ENCODE data around the gene SMIM15.

SMIM15 gene

DNA sequence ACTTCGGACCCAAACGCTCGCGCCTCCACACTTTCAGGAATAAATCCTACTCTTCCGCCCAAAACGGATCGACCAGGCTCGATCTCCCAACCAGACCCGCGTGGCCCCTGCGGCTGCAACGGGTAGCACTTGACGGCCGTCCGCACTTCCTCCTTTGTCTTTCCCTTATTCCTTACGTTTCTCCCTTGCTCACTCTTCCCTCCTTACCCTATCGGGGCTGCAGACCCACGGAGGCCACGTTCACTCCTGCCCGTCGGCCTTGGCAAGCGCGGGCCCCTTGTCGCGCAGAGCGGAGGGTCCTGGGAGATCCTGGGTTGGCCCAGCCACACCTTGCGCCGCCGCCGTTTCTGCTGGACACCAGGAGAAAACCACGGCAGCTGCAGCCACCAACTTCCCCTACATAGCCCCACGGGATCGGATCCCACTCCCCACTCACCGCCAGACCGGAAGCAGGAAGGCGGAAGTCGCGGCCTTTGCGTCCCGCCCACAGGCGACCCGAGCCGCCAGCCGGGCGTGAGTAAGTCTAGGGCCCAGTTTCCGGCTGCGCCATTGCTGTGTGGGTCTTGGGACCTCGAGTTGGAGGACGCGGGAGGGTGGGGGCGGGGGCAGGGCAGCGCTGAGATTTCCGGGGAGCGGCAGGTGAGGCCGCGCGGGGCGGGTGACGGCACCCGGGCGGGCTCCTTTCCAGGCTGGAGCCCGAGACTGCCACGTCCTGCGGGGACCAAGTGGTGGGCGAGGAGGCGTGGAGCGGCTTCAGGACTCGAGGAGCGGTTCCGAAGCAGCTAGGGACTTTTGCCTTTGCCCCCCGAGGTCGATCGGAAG is at the start of gene SMIM15 (continued):
- TF ChIP-seq ELK4 (IDR thresholded peaks at IDR 0.05; ENCODE audit: borderline replicate concordance, low read depth, low read length) = no peak
- TF ChIP-seq ZNF639 (tag by site-specific recombination; IDR thresholded peaks at IDR 0.05) = no peak
- TF ChIP-seq GLI2 (tag by site-specific recombination; IDR thresholded peaks at IDR 0.05; ENCODE audit: borderline replicate concordance, low read depth) = no peak
- TF ChIP-seq MZF1 (tag by site-specific recombination; IDR thresholded peaks at IDR 0.05; ENCODE audit: borderline replicate concordance) = peak; percentile 76; the same call in 1 of the 2 replicates
- TF ChIP-seq, protein P1, sequence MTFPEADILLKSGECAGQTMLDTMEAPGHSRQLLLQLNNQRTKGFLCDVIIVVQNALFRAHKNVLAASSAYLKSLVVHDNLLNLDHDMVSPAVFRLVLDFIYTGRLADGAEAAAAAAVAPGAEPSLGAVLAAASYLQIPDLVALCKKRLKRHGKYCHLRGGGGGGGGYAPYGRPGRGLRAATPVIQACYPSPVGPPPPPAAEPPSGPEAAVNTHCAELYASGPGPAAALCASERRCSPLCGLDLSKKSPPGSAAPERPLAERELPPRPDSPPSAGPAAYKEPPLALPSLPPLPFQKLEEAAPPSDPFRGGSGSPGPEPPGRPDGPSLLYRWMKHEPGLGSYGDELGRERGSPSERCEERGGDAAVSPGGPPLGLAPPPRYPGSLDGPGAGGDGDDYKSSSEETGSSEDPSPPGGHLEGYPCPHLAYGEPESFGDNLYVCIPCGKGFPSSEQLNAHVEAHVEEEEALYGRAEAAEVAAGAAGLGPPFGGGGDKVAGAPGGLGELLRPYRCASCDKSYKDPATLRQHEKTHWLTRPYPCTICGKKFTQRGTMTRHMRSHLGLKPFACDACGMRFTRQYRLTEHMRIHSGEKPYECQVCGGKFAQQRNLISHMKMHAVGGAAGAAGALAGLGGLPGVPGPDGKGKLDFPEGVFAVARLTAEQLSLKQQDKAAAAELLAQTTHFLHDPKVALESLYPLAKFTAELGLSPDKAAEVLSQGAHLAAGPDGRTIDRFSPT (tag by site-specific recombination; IDR thresholded peaks at IDR 0.05) = no peak
- no peak for TF ChIP-seq ZNF626 (tag by site-specific recombination; IDR thresholded peaks at IDR 0.05)
- no peak for TF ChIP-seq ZNF596 (tag by site-specific recombination; IDR thresholded peaks at IDR 0.05)
- TF ChIP-seq ZNF248 (tag by site-specific recombination; IDR thresholded peaks at IDR 0.05) = no peak
- no peak for TF ChIP-seq ZNF654 (tag by site-specific recombination; IDR thresholded peaks at IDR 0.05; ENCODE audit: low read depth)
- TF ChIP-seq ZNF19 (tag by site-specific recombination; IDR thresholded peaks at IDR 0.05; ENCODE audit: low read depth) = no peak
- TF ChIP-seq, protein P2, sequence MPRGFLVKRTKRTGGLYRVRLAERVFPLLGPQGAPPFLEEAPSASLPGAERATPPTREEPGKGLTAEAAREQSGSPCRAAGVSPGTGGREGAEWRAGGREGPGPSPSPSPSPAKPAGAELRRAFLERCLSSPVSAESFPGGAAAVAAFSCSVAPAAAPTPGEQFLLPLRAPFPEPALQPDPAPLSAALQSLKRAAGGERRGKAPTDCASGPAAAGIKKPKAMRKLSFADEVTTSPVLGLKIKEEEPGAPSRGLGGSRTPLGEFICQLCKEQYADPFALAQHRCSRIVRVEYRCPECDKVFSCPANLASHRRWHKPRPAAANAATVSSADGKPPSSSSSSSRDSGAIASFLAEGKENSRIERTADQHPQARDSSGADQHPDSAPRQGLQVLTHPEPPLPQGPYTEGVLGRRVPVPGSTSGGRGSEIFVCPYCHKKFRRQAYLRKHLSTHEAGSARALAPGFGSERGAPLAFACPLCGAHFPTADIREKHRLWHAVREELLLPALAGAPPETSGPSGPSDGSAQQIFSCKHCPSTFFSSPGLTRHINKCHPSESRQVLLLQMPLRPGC (tag by site-specific recombination; IDR thresholded peaks at IDR 0.05) = 0 out of 2 replicates have a peak, but pooled peaks have one; percentile 9
- no peak; the same call in 1 of the 2 replicates for TF ChIP-seq ZNF10 (tag by site-specific recombination; IDR thresholded peaks at IDR 0.05)
- no peak for TF ChIP-seq ZNF433 (tag by site-specific recombination; IDR thresholded peaks at IDR 0.05; ENCODE audit: low read depth)
- TF ChIP-seq ZBTB10 (tag by site-specific recombination; IDR thresholded peaks at IDR 0.05) = no peak
- peak; percentile 70 for TF ChIP-seq GLIS2 (tag by site-specific recombination; IDR thresholded peaks at IDR 0.05)
- TF ChIP-seq MYNN (tag by site-specific recombination; IDR thresholded peaks at IDR 0.05; ENCODE audit: borderline replicate concordance) = no peak
- TF ChIP-seq, protein P3, sequence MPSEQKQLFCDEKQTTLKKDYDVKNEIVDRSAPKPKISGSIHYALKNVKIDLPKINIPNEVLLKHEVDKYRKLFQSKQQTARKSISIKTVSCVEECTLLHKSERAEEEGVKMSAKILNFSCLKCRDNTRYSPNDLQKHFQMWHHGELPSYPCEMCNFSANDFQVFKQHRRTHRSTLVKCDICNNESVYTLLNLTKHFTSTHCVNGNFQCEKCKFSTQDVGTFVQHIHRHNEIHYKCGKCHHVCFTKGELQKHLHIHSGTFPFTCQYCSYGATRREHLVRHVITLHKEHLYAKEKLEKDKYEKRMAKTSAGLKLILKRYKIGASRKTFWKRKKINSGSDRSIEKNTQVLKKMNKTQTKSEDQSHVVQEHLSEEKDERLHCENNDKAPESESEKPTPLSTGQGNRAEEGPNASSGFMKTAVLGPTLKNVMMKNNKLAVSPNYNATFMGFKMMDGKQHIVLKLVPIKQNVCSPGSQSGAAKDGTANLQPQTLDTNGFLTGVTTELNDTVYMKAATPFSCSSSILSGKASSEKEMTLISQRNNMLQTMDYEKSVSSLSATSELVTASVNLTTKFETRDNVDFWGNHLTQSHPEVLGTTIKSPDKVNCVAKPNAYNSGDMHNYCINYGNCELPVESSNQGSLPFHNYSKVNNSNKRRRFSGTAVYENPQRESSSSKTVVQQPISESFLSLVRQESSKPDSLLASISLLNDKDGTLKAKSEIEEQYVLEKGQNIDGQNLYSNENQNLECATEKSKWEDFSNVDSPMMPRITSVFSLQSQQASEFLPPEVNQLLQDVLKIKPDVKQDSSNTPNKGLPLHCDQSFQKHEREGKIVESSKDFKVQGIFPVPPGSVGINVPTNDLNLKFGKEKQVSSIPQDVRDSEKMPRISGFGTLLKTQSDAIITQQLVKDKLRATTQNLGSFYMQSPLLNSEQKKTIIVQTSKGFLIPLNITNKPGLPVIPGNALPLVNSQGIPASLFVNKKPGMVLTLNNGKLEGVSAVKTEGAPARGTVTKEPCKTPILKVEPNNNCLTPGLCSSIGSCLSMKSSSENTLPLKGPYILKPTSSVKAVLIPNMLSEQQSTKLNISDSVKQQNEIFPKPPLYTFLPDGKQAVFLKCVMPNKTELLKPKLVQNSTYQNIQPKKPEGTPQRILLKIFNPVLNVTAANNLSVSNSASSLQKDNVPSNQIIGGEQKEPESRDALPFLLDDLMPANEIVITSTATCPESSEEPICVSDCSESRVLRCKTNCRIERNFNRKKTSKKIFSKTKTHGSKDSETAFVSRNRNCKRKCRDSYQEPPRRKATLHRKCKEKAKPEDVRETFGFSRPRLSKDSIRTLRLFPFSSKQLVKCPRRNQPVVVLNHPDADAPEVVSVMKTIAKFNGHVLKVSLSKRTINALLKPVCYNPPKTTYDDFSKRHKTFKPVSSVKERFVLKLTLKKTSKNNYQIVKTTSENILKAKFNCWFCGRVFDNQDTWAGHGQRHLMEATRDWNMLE (tag by site-specific recombination; conservative IDR thresholded peaks at IDR 0.05; ENCODE audit: low read depth) = peak; percentile 85
- TF ChIP-seq, protein P4, sequence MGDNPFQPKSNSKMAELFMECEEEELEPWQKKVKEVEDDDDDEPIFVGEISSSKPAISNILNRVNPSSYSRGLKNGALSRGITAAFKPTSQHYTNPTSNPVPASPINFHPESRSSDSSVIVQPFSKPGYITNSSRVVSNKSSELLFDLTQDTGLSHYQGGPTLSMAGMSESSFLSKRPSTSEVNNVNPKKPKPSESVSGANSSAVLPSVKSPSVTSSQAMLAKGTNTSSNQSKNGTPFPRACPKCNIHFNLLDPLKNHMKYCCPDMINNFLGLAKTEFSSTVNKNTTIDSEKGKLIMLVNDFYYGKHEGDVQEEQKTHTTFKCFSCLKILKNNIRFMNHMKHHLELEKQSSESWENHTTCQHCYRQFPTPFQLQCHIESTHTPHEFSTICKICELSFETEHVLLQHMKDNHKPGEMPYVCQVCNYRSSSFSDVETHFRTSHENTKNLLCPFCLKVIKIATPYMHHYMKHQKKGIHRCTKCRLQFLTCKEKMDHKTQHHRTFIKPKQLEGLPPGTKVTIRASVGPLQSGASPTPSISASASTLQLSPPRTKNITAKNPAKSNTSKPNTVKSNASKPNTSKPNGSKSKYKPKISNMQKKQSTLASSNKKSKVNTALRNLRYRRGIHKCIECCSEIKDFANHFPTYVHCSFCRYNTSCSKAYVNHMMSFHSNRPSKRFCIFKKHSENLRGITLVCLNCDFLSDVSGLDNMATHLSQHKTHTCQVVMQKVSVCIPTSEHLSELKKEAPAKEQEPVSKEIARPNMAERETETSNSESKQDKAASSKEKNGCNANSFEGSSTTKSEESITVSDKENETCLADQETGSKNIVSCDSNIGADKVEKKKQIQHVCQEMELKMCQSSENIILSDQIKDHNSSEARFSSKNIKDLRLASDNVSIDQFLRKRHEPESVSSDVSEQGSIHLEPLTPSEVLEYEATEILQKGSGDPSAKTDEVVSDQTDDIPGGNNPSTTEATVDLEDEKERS (tag by site-specific recombination; IDR thresholded peaks at IDR 0.05) = 0 out of 2 replicates have a peak, but pooled peaks have one; percentile 20
- no peak for TF ChIP-seq ZNF560 (tag by site-specific recombination; IDR thresholded peaks at IDR 0.05; ENCODE audit: borderline replicate concordance)
- TF ChIP-seq KLF9 (tag by site-specific recombination; IDR thresholded peaks at IDR 0.05; ENCODE audit: low read depth) = peak; percentile 72

All from HEK293 (cell line).